Body of pancreas (tissue), 4 donors: ENCODE measurements around the gene ANKS1B. TPM values are rescaled to one million over a fixed set of nuclear protein-coding genes. Genes with fewer than 3 reads are reported as not detected.

Source experiments
- ATAC-seq: fragments of 150-250 bp; one replicate; pipeline ENCODE4 v1.9.1; 2016
- DNase-seq, 4 donors: peaks; one replicate each; pipeline ENCODE4 v3.0.0-alpha.2; 2019
- H3K27ac ChIP-seq, 4 donors: fragments of 200-600 bp; sonication (generic); 1 replicate in 3 of 4; 2 replicates in 1 of 4; pipeline versions ENCODE4 v1.5.1 to v1.6.1; 2016 to 2019; ENCODE audit warnings: mild to moderate bottlenecking in 1 of 4, mixed read lengths in 1 of 4, moderate library complexity in 1 of 4
- H3K27me3 ChIP-seq, 2 donors: fragments of 200-600 bp; sonication (generic); one replicate each; pipeline ENCODE4 v1.6.0; 2016; ENCODE audit warnings: mild to moderate bottlenecking in 1 of 2
- H3K36me3 ChIP-seq, 2 donors: fragments of 200-600 bp; sonication (generic); replicated peaks in 1 of 2; 2 replicates each; pipeline ENCODE4 v1.5.1; 2016; ENCODE audit warnings: low read depth in 2 of 2; ENCODE audit not compliant: insufficient read depth in 1 of 2
- H3K4me1 ChIP-seq: fragments of 200-600 bp; sonication (generic); one replicate; pipeline ENCODE4 v1.6.0; 2016
- H3K4me3 ChIP-seq, 2 donors: fragments of 200-600 bp; sonication (generic); 1 replicate in 1 of 2; 2 replicates in 1 of 2; pipeline ENCODE4 v1.5.1; 2016 to 2019
- H3K9me3 ChIP-seq, 3 donors: fragments of 200-600 bp; sonication (generic); 1 replicate in 2 of 3; 2 replicates in 1 of 3; pipeline ENCODE4 v1.5.1; 2016
- CTCF ChIP-seq, 7 experiments: fragments of 450-650 bp in 4 of 7; fragments of 200-600 bp in 3 of 7; sonication (generic) in 3 of 7; IDR thresholded peaks; one replicate each; pipeline ENCODE4 v1.5.1; 2016 to 2019; ENCODE audit warnings: antibody characterized with exemption in 7 of 7
- POLR2A ChIP-seq, 3 donors: fragments of 450-650 bp; IDR thresholded peaks; one replicate each; pipeline ENCODE4 v1.6.1; 2016; ENCODE audit warnings: antibody characterized with exemption in 3 of 3, mild to moderate bottlenecking in 2 of 3
- WGBS, 2 donors: methylation state at CpG; one replicate each; pipeline ENCODE4 v1.1.5; 2017; 5-methylcytosine and 5-hydroxymethylcytosine counted together
- intact Hi-C: fragments of 100-400 bp; cut with DNase I; formaldehyde crosslinking; loops from one replicate; pipeline ENCODE4 v1.15.1; 2023
- total RNA-seq, 2 donors: library from RNA; depleted of rRNA; stranded (reverse); fragments of >200 nt; gene quantifications; one replicate each; pipeline ENCODE4 v1.1.0, GENCODE V29; 2016

The ANKS1B gene
- total RNA-seq, 2 donors from 2014 or later, result 2.1 to 10.2 TPM

GRCh38 chr12:98807187-98807586 lies 1177.5 kb downstream of the ANKS1B start:
- TF ChIP-seq CTCF (IDR thresholded peaks at IDR 0.05) (no peak), POLR2A (IDR thresholded peaks at IDR 0.05) (no peak)
- WGBS, 2 donors, result 65% methylated on average over 2 of the region's 2 CpGs

GRCh38 chr12:98803468-98804209 lies 1181.1 kb downstream of the ANKS1B start:
- no peak for ATAC-seq
- H3K9me3 ChIP-seq, result no peaks in the 10 kb centered on the region
- no peaks in the 10 kb centered on the region for H3K36me3 ChIP-seq
- no peaks in the 10 kb centered on the region for H3K27me3 ChIP-seq
- H3K27ac ChIP-seq, result no peak overlapping the region
- intact Hi-C loops, result no loop called here
- 73 to 78% methylated on average over 6 of the region's 6 CpGs for WGBS, 2 donors
- no peaks in the 10 kb centered on the region for H3K4me1 ChIP-seq
- TF ChIP-seq POLR2A (IDR thresholded peaks at IDR 0.05) (no peak), CTCF (IDR thresholded peaks at IDR 0.05) (no peak)
- no peak for DNase-seq
- no peak overlapping the region for H3K4me3 ChIP-seq

More at GRCh38 chr12:98807187-98807586, 1177.5 kb downstream of the ANKS1B start:
- no peaks in the 10 kb centered on the region for H3K36me3 ChIP-seq
- intact Hi-C loops, result no loop called here
- no peak overlapping the region for H3K4me3 ChIP-seq
- DNase-seq, result no peak
- no peaks in the 10 kb centered on the region for H3K9me3 ChIP-seq
- no peaks in the 10 kb centered on the region for H3K27me3 ChIP-seq
- H3K4me1 ChIP-seq, result no peaks in the 10 kb centered on the region
- ATAC-seq, result no peak
- no peak overlapping the region for H3K27ac ChIP-seq

GRCh38 chr12:98799822-98800221 lies 1184.9 kb downstream of the ANKS1B start:
- no peaks in the 10 kb centered on the region for H3K4me1 ChIP-seq
- H3K27ac ChIP-seq, result no peak overlapping the region
- DNase-seq, result no peak

GRCh38 chr12:98799146-98799810 lies 1185.5 kb downstream of the ANKS1B start:
- Histone ChIP-seq H3K4me1 (no peaks in the 10 kb centered on the region), H3K4me3 (no peak overlapping the region), H3K36me3 (no peaks in the 10 kb centered on the region), H3K27ac (no peak overlapping the region), H3K9me3 (no peaks in the 10 kb centered on the region), H3K27me3 (no peaks in the 10 kb centered on the region)
- WGBS, 2 donors, result 35 to 50% methylated on average over 3 of the region's 3 CpGs
- TF ChIP-seq CTCF (IDR thresholded peaks at IDR 0.05) (no peak), POLR2A (IDR thresholded peaks at IDR 0.05) (no peak)
- ATAC-seq (no peak), DNase-seq (no peak)
- intact Hi-C loops, result no loop called here

More at GRCh38 chr12:98799822-98800221, 1184.9 kb downstream of the ANKS1B start:
- Histone ChIP-seq H3K36me3 (no peaks in the 10 kb centered on the region), H3K4me3 (no peak overlapping the region), H3K9me3 (no peaks in the 10 kb centered on the region), H3K27me3 (no peaks in the 10 kb centered on the region)
- 79 to 83% methylated on average over 3 of the region's 3 CpGs for WGBS, 2 donors
- intact Hi-C loops, result no loop called here
- TF ChIP-seq POLR2A (IDR thresholded peaks at IDR 0.05) (no peak), CTCF (IDR thresholded peaks at IDR 0.05) (no peak)
- ATAC-seq, result no peak
